B cell (primary cell): ENCODE measurements around the gene ANKRD11.

Experiments
- EZH2 ChIP-seq: IDR thresholded peaks from 2 replicates; pipeline ENCODE4 v1.6.1; 2012; ENCODE audit warnings: borderline replicate concordance, low read depth, mild to moderate bottlenecking, moderate library complexity, low read length; ENCODE audit not compliant: insufficient read depth, poor library complexity, severe bottlenecking
- TF ChIP-seq, protein P1 (sequence below): fragments of 200-600 bp; IDR thresholded peaks from one replicate; pipeline ENCODE4 v1.8.0; 2022; ENCODE audit warnings: antibody characterized with exemption, mild to moderate bottlenecking

DNA sequence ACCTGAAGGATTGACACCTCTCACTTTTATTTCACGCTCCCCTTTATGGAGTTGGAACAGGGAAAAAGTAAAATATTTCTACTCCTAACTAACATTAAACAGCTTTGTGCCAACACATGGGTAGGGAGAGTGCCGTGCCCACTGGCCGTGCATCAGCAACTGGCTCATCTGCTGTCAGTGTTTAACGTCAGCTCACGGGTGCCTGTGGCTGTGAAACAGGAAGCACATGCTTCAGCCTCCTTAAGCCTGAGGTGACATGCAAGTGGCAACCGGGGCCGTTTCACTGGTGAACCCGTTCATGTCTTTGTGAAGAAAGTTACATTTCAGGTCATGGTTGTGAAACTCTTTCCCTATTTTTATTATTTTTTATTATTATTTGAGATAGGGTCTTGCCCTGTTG lies 21.0 kb upstream of the ANKRD11 start:
- TF ChIP-seq, protein P1, sequence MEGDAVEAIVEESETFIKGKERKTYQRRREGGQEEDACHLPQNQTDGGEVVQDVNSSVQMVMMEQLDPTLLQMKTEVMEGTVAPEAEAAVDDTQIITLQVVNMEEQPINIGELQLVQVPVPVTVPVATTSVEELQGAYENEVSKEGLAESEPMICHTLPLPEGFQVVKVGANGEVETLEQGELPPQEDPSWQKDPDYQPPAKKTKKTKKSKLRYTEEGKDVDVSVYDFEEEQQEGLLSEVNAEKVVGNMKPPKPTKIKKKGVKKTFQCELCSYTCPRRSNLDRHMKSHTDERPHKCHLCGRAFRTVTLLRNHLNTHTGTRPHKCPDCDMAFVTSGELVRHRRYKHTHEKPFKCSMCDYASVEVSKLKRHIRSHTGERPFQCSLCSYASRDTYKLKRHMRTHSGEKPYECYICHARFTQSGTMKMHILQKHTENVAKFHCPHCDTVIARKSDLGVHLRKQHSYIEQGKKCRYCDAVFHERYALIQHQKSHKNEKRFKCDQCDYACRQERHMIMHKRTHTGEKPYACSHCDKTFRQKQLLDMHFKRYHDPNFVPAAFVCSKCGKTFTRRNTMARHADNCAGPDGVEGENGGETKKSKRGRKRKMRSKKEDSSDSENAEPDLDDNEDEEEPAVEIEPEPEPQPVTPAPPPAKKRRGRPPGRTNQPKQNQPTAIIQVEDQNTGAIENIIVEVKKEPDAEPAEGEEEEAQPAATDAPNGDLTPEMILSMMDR, result no peak
- TF ChIP-seq EZH2, result no peak
